GM19372 (cell line): ENCODE data around the gene KLHDC7B.
"Not testable (repeated sequence)": the region's sequence is repeated elsewhere in the genome, so short reads cannot be mapped to it uniquely, and the experiment has no call there.

ENCODE experiments used
- ATAC-seq: cut with Tn5 transposase; IDR thresholded peaks from one replicate; pipeline ENCODE4 v1.9.1; 2021; ENCODE audit warnings: mild to moderate bottlenecking, low read depth, moderate library complexity; ENCODE audit not compliant: unreplicated experiment

Gene KLHDC7B

DNA sequence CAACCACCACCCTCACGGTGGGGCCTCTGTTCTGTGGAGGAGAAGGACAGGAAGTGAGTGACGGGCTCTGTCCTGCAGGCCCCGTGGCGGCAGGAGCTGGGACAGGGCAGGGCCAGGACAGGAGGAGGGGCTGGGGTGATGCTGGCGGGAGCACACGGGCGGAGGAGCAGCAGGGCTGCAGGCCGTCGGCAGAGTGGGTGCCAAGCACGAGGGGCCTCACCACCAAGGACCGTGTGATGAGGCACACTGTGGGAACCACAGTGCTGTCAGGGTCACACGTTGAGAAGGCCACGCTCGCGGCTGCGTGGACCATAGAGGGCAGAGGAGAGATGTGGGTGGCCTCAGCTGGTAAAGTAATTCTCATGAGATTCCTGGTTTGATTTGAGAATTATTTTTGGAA, 28.8 kb upstream of the KLHDC7B start:
- ATAC-seq = no peak

- no peak for ATAC-seq
Measured at GRCh38 chr22:50517495-50518260, 28.0 kb upstream of the KLHDC7B start.

- no peak for ATAC-seq
Measured at GRCh38 chr22:50518606-50519005, 27.1 kb upstream of the KLHDC7B start.

DNA sequence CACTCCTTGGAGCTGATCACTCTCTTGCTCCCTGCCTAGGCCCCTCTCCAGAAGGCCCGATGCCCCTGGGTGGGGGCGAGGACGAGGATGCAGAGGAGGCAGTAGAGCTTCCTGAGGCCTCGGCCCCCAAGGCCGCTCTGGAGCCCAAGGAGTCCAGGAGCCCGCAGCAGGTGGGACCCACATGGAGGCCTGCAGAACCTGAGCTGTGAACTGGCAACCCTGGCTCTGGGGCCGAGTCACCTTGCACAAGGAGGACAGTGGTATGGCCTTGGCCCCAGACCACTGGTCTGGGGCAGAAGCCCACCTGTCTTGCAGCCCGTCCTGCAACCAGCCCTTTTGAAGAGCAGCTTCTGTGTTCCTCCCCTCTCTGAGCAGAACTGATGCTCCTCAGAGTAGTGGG, 26.5 kb upstream of the KLHDC7B start:
- no peak for ATAC-seq

- ATAC-seq = not testable (repeated sequence)
Measured at GRCh38 chr22:50520184-50520583, 25.5 kb upstream of the KLHDC7B start.

- ATAC-seq = no peak
Measured at GRCh38 chr22:50520826-50521453, 24.8 kb upstream of the KLHDC7B start.

DNA sequence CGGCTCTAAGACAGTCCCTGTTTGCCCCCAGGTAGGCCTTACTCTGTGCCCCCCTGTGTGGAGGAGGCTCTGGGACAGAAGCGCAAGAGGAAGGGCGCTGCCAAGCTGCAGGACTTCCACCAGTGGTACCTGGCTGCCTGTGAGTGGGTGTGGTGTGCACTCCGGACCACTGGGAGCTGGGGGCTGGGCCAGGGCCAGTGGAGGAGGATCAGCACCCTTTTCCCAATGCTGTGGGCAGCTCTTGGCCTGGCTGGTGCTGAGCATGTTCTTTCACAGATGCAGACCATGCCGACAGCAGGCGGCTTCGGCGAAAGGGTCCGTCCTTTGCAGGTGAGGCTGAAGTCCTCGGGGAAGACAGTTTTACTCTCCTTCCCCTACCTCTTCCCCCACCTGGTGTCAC, 24.0 kb upstream of the KLHDC7B start:
- ATAC-seq = no peak

DNA sequence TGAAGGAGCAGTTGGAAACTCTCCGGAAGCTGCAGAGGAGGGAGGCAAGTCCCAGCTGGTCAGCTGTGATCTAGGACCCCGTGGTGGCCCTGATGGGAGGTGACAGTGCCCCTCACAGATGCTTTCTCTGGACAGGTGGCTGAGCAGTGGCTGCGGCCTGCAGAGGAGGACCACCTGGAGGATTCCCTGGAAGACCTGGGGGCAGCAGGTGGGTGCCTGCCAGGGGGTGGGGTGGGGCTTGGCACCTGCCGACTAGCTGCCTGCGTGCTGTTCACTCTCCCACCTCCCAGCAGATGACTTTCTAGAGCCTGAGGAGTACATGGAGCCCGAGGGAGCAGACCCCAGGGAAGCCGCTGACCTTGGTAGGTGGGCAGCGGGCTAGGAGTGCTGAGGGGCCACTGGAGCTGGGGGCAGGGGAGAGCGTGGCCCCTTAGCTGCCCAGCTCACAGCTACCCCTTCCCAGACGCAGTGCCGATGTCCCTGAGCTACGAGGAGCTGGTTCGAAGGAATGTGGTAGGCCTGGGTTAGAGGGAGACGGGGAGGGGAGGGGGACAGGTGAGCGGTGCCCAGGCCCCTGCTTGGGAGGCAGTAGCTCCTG, 23.4 kb upstream of the KLHDC7B start:
- no peak for ATAC-seq

GRCh38 chr22:50522806-50523438, 22.8 kb upstream of the KLHDC7B start:
- no peak for ATAC-seq

GRCh38 chr22:50523458-50523805, 22.3 kb upstream of the KLHDC7B start:
- ATAC-seq = no peak

- ATAC-seq = no peak
Measured at GRCh38 chr22:50523806-50524675, 21.7 kb upstream of the KLHDC7B start.

DNA sequence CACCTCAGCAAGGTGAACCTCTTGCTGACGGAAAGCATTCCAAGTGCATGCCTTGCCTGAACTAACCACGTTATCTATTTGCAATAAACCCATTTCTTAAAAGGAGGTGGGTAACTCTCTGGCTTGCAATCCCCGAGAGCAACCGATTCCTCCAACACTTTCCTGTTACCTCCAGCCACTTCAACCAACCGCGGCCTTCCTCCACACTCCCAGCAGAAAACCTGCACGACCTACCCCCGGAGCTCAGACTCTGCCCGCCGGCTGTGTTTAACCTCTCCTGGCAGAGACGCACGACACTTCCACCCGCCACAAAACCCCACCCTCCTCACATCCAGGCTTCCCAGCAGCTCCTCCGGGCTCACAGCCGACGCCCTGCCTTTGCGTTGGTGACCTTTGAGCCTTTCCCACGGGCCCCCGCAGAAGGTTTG, 21.0 kb upstream of the KLHDC7B start:
- ATAC-seq = no peak

DNA sequence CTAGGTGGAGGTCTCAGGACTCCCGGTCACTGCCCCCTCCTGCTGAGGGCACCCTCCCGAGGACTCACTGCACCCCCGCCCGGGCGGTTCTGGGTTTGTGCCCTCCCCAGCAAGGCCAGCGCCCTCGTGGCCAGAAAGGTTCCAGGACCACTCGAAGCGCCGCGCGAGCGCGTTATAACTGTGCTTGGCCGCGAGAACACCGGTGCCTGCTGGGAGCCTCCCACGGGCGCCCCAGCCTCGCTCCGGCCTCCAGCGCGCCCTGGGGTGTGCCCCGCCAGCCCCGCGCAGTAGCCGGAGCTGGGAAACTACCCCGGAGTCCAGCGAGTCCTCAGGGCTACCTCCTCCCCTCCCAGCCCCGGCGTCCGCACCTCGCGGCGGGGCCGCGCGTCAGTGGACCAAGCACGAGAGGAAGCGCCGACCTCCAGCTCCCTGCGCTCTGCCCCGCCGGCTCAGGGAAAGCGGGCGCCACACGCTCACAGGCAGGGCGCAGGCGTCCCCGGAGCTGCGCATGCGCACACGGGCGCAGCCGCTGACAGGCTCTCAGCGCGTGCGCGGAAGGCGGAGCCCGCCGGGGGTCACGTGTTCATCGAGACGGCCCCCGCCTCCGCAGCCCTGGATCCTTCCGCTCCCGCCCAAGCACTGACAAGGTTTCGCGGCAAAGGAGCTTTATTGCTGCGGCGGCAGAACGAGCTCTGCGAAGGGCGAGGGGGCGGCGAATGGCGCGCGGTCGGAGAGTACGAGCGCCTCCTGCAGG, 20.4 kb upstream of the KLHDC7B start, which contains the start of gene SCO2:
SCO2 (minus strand) TSS at position 495 of the 754 bp plus-strand sequence. CDS start 1,187 bp downstream, outside the sequence.
- ATAC-seq = peak; percentile 49

- ATAC-seq = no peak
Measured at GRCh38 chr22:50525858-50526107, 19.9 kb upstream of the KLHDC7B start.

- ATAC-seq = peak; percentile 23
Measured at GRCh38 chr22:50526108-50526833, 19.4 kb upstream of the KLHDC7B start.

DNA sequence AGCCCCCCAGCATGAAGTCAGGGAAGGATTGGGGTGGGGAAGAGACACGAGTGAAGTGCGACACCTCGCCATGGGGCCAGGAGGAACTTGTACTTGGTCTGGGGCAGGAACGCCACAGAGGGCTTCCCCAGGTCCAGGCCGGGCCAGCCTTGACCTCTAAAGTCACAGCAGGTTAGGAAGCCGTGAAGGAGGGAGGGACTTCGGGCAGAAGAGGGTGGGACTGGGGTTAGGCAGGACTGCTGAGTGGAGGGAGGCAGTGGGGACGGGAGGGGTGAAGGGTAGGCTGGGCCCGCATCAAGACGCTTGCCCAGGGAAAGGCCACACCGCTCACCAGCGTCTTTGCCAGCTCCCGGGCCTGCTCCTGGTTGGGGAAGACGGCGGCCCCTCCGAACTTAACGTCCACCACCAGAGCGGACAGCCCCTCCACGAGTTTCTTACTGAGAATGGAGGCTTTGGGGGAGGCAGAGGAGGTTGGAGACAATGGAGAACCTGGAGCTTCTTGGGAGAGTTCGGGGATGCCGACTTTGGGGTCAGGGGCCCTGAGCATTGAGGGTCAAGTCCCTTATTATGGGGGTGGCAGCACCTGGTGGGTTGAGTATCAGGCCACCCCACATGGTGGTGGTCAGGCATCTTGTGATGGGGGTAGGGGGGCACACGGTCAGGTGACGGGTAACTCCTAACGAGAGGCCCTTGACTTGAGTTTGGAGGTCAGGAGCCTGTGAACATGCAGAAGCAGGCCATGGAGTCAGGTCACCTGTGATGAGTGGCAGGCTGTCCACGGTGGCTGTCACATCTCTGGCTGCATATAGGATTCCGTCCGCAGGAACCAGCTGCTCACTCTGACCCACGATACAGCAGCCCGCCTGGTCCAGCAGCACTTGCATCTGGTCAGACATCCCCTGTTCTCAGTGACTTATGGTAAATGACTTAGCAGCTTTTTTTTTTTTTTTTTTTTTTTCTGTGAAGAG, 18.6 kb upstream of the KLHDC7B start:
- ATAC-seq = no peak

DNA sequence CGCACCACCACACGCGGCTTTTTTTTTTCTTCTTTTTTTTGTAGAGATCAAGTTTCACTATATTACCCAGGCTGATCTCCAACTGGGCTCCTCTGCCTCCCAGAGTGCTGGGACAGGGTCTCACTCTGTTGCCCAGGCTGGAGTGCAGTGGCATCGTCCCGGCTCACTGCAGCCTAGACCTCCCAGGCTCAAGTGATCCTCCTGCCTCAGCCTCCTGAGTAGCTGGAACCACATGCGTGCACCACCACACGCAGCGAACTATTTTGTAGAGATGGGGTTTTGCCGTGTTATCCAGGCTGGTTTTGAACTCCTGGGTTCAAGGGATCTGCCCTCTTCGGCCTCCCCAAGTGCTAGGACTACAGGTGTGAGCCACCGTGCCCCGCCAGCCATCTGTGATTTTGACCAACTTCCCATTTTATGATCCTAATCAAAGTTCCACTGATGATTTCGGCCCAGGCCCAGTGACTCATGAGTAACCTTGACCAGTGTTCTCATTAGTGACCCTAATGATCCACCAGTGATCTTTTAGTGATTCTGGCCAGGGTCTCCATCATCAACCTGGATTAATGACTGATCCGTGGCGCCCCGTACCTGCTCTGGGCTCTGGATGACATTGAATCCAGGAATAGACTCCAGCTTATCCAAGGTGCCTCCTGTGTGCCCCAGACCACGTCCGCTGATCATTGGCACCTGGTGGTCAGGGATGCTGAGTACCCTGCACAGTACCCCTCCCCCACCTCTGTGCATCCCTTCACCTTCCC, 17.6 kb upstream of the KLHDC7B start:
- ATAC-seq = no peak
